ENCODE data around the gene GPATCH11. TPM values are rescaled to one million over a fixed set of nuclear protein-coding genes. Genes with fewer than 3 reads are reported as not detected.

The GPATCH11 gene
- total and polyA plus RNA-seq, 9 donors: 3.2 to 8.8 (median 6.9) TPM

GRCh38 chr2:37096568-37096967 lies 12.2 kb downstream of the GPATCH11 start:
- Histone ChIP-seq H3K36me3 (no peaks in the 10 kb centered on the region), H3K27ac (no peak overlapping the region)

GRCh38 chr2:37098416-37099118 lies 14.2 kb downstream of the GPATCH11 start:
- 91 to 95% (median 94%) methylated on average over 4 of the region's 4 CpGs for WGBS, 3 donors
- no peaks in the 10 kb centered on the region for H3K9me3 ChIP-seq
- no peak for DNase-seq
- no peaks in the 10 kb centered on the region for H3K36me3 ChIP-seq
- no peaks in the 10 kb centered on the region for H3K27me3 ChIP-seq
- no peak overlapping the region for H3K27ac ChIP-seq
- H3K4me1 ChIP-seq (ENCODE audit: insufficient read depth): no peaks in the 10 kb centered on the region
- H3K4me3 ChIP-seq: no peak overlapping the region
- no peak for TF ChIP-seq EP300 (IDR thresholded peaks at IDR 0.05)
- no peak for TF ChIP-seq POLR2A (IDR thresholded peaks at IDR 0.05)
- TF ChIP-seq CTCF (IDR thresholded peaks at IDR 0.05): no peak
- intact Hi-C loops (cut with DNase I): no loop called here

More at GRCh38 chr2:37096568-37096967, 12.2 kb downstream of the GPATCH11 start:
- Histone ChIP-seq H3K27me3 (no peaks in the 10 kb centered on the region), H3K9me3 (no peaks in the 10 kb centered on the region), H3K4me3 (no peak overlapping the region), H3K4me1 (ENCODE audit: insufficient read depth) (no peaks in the 10 kb centered on the region)
- no peak for TF ChIP-seq EP300 (IDR thresholded peaks at IDR 0.05)
- no peak for TF ChIP-seq CTCF (IDR thresholded peaks at IDR 0.05)
- no peak for TF ChIP-seq POLR2A (IDR thresholded peaks at IDR 0.05)
- DNase-seq: no peak
- 24 to 59% (median 40%) methylated on average over 1 of the region's 1 CpG for WGBS, 3 donors
- intact Hi-C loops (cut with DNase I): no loop called here

- Histone ChIP-seq H3K27ac (no peak overlapping the region), H3K27me3 (no peaks in the 10 kb centered on the region), H3K4me3 (no peak overlapping the region), H3K9me3 (no peaks in the 10 kb centered on the region), H3K36me3 (no peaks in the 10 kb centered on the region), H3K4me1 (ENCODE audit: insufficient read depth) (no peaks in the 10 kb centered on the region)
- WGBS, 3 donors: 56 to 78% (median 65%) methylated on average over 1 of the region's 1 CpG
- TF ChIP-seq CTCF (IDR thresholded peaks at IDR 0.05) (no peak), EP300 (IDR thresholded peaks at IDR 0.05) (no peak), POLR2A (IDR thresholded peaks at IDR 0.05) (no peak)
- DNase-seq: no peak
- intact Hi-C loops (cut with DNase I): no loop called here
Observed at GRCh38 chr2:37100054-37100453, 15.7 kb downstream of the GPATCH11 start.

- no peak for TF ChIP-seq EP300 (IDR thresholded peaks at IDR 0.05)
- TF ChIP-seq CTCF (IDR thresholded peaks at IDR 0.05): no peak
- no peak for TF ChIP-seq POLR2A (IDR thresholded peaks at IDR 0.05)
- Histone ChIP-seq H3K4me3 (no peak overlapping the region), H3K4me1 (ENCODE audit: insufficient read depth) (no peaks in the 10 kb centered on the region), H3K36me3 (no peaks in the 10 kb centered on the region), H3K27me3 (no peaks in the 10 kb centered on the region), H3K9me3 (no peaks in the 10 kb centered on the region), H3K27ac (no peak overlapping the region)
- intact Hi-C loops (cut with DNase I): no loop called here
- DNase-seq: no peak
- 86 to 92% (median 90%) methylated on average over 3 of the region's 3 CpGs for WGBS, 3 donors
Observed at GRCh38 chr2:37102588-37102987, 18.3 kb downstream of the GPATCH11 start.
